Osteocyte (in vitro differentiated cells): Measurements from ENCODE around the gene PAF1. TPM values are rescaled to one million over a fixed set of nuclear protein-coding genes. Genes with fewer than 3 reads are reported as not detected.

Experiments used
- DNase-seq: peaks from one replicate; pipeline ENCODE4 v3.0.0; 2021; ENCODE audit warnings: mixed read lengths; ENCODE audit not compliant: unreplicated experiment; ENCODE audit errors: extremely low spot score
- H3K27ac Mint-ChIP-seq: one replicate; pipeline ENCODE4 v1.8.0; 2021; ENCODE audit warnings: mild to moderate bottlenecking, mixed read lengths; ENCODE audit not compliant: unreplicated experiment
- H3K27me3 Mint-ChIP-seq: one replicate; pipeline ENCODE4 v1.8.0; 2021; ENCODE audit warnings: mixed read lengths; ENCODE audit not compliant: unreplicated experiment
- H3K36me3 Mint-ChIP-seq: one replicate; pipeline ENCODE4 v1.8.0; 2021; ENCODE audit warnings: mixed read lengths; ENCODE audit not compliant: unreplicated experiment
- H3K4me1 Mint-ChIP-seq: one replicate; pipeline ENCODE4 v1.8.0; 2021; ENCODE audit warnings: mixed read lengths; ENCODE audit not compliant: unreplicated experiment
- H3K4me3 Mint-ChIP-seq: one replicate; pipeline ENCODE4 v1.8.0; 2021; ENCODE audit warnings: mild to moderate bottlenecking, moderate library complexity, mixed read lengths; ENCODE audit not compliant: unreplicated experiment
- H3K9me3 Mint-ChIP-seq: one replicate; pipeline ENCODE4 v1.8.0; 2021; ENCODE audit warnings: mixed read lengths; ENCODE audit not compliant: unreplicated experiment
- CTCF ChIP-seq: fragments of 200-600 bp; sonication (generic); IDR thresholded peaks from 2 replicates; pipeline ENCODE4 v1.5.0; 2021; ENCODE audit warnings: antibody characterized with exemption, mild to moderate bottlenecking, moderate library complexity
- total RNA-seq: library from RNA; stranded (reverse); gene quantifications from 2 replicates; pipeline ENCODE4 v1.2.1, GENCODE V29; 2021

The PAF1 gene
- total RNA-seq, 1 donor from 2014 or later = 45.9 TPM

GRCh38 chr19:39372047-39372802 lies 18.7 kb downstream of the PAF1 start:
- Mint-ChIP-seq H3K27ac (peak overlapping the region; percentile 88), H3K4me3 (no peak overlapping the region), H3K36me3 (peaks cover 43% of the 10 kb centered on the region), H3K4me1 (peaks cover 17% of the 10 kb centered on the region), H3K27me3 (no peaks in the 10 kb centered on the region), H3K9me3 (no peaks in the 10 kb centered on the region)
- no peak for DNase-seq
- TF ChIP-seq CTCF = no peak

- DNase-seq = no peak
- Mint-ChIP-seq H3K27ac (no peak overlapping the region), H3K36me3 (peaks cover 34% of the 10 kb centered on the region), H3K4me3 (no peak overlapping the region), H3K9me3 (no peaks in the 10 kb centered on the region), H3K27me3 (no peaks in the 10 kb centered on the region), H3K4me1 (peaks cover 17% of the 10 kb centered on the region)
- no peak for TF ChIP-seq CTCF
Observed at GRCh38 chr19:39370735-39371134, 20.2 kb downstream of the PAF1 start.

GRCh38 chr19:39369200-39369599 lies 21.7 kb downstream of the PAF1 start:
- Mint-ChIP-seq H3K4me3 (no peak overlapping the region), H3K27ac (no peak overlapping the region), H3K4me1 (peaks cover 22% of the 10 kb centered on the region), H3K9me3 (no peaks in the 10 kb centered on the region), H3K27me3 (no peaks in the 10 kb centered on the region), H3K36me3 (peaks cover 27% of the 10 kb centered on the region)
- DNase-seq = no peak
- no peak for TF ChIP-seq CTCF

GRCh38 chr19:39365531-39365930 lies 25.4 kb downstream of the PAF1 start:
- no peak for DNase-seq
- no peak for TF ChIP-seq CTCF
- peaks cover 31% of the 10 kb centered on the region for H3K4me1 Mint-ChIP-seq
- H3K27ac Mint-ChIP-seq = no peak overlapping the region
- H3K4me3 Mint-ChIP-seq = no peak overlapping the region
- H3K36me3 Mint-ChIP-seq = peaks cover 20% of the 10 kb centered on the region
- H3K27me3 Mint-ChIP-seq = no peaks in the 10 kb centered on the region
- H3K9me3 Mint-ChIP-seq = no peaks in the 10 kb centered on the region

- Mint-ChIP-seq H3K27me3 (no peaks in the 10 kb centered on the region), H3K27ac (peak overlapping the region; percentile 89), H3K9me3 (no peaks in the 10 kb centered on the region), H3K4me1 (peaks cover 31% of the 10 kb centered on the region), H3K4me3 (no peak overlapping the region), H3K36me3 (peaks cover 19% of the 10 kb centered on the region)
- no peak for DNase-seq
- no peak for TF ChIP-seq CTCF
Observed at GRCh38 chr19:39363901-39364457, 26.9 kb downstream of the PAF1 start.
